Stimulated activated CD4-positive, alpha-beta T cell treated with anti-CD3 and anti-CD28 coated beads, TNF-alpha, amount 100 ng/mL, for 24 hours (primary cell): ENCODE data around the gene CTAGE9.
A peak's percentile ranks its signal among the peaks of the same experiment; 100 is the strongest.
"Not testable (repeated sequence)": the region's sequence is repeated elsewhere in the genome, so short reads cannot be mapped to it uniquely, and the experiment has no call there.

Experiments
- DNase-seq, 3 experiments: peaks; one replicate each; pipeline ENCODE4 v3.0.0-alpha.2; 2020; ENCODE audit warnings: low read depth in 3 of 3

The CTAGE9 gene

GRCh38 chr6:131728296-131728939 lies 17.6 kb upstream of the CTAGE9 start:
- no peak for DNase-seq

- no peak for DNase-seq
Measured at GRCh38 chr6:131727868-131728267, 17.1 kb upstream of the CTAGE9 start.

DNA sequence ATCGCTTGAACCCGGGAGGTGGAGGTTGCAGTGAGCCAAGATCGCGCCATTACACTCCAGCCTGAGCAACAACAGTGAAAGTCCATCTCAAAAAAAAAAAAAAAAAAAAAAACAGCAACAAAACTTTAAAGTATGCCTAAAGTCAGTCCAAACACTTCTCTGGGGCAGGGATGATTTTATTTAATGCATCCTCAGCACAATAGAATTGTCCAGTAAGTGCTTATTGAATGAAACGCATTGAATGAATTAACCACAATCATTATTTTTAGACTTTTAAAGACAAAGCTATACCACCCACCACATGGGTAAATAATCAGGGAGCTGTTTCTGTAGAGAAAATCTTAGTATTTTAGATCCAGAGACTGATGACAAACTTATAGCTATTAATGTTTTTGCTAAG lies 16.6 kb upstream of the CTAGE9 start:
- DNase-seq: no peak

DNA sequence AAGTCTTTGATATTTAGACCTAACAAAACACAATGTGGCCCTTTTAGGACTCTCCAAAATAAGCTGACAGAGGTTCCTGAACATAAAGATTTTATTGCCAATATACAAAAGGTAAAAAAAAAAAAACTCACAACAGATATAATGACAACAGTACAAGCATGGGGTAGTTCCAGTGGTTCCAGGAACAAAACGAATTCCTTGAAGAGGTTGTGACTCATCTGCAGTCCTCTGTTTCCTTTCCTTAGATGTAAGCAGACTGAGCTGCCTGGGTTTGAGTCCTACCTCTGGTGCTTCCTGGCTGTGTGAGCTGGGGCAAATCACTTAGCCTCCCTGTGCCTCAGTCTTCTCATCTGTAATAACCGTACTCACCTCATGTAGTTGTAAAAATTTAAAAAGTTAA lies 13.3 kb upstream of the CTAGE9 start:
- DNase-seq: no peak

- no peak for DNase-seq
Measured at GRCh38 chr6:131721161-131721560, 10.3 kb upstream of the CTAGE9 start.

DNA sequence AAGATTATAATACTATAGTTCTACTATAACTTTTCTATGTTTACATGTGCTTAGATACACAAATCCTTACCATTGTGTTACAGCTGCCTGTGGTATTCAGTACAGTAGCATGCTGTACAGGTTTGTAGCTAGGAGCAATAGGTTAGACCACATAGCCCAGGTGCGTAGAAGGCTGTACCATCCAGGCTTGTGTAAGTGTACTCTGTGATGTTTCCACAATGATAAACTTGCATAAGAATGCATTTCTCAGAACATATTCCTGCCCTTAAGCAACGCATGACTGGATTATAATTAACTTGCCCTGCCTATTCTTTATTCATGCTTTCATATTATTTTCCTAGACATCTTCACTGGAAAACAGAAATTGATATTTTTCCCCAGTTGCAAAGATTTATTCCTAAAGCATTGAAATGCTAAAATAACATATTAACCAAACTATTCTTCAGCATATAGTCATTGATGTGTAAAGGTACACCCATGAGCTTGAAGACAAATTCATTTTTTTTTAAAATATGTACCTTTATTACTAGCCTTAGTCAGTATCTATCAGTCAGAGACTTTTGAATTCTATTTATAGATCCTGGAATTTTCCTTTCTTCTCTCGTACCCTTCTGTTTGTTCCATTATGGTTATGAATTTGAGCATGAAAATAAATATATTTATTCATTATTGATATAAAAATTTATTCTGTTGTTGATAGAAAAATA lies 7.2 kb upstream of the CTAGE9 start:
- no peak for DNase-seq

DNA sequence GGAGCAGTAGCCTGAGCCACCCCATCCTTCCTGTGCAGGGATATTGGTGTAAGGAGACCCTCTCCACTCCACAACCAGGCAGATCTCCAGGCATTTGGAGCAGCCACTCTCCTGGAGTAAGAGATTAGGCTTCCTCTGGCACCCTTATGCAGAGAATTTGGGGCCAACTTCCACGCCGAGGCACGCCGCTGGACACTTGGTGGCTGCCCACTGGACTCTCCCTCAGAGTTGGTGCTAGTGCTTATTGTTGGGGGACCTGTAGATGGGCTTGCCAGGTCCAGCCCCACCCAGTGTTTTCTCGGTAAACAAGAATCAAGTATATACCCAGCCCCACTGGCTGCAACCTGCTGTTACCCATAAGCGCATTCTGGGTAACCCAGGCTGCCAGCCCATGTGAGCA lies 4.8 kb upstream of the CTAGE9 start:
- DNase-seq: not testable (repeated sequence)

- not testable (repeated sequence) for DNase-seq
Measured at GRCh38 chr6:131703905-131704304, 6.9 kb downstream of the CTAGE9 start.

- DNase-seq: not testable (repeated sequence)
Measured at GRCh38 chr6:131700851-131701250, 10.0 kb downstream of the CTAGE9 start.

DNA sequence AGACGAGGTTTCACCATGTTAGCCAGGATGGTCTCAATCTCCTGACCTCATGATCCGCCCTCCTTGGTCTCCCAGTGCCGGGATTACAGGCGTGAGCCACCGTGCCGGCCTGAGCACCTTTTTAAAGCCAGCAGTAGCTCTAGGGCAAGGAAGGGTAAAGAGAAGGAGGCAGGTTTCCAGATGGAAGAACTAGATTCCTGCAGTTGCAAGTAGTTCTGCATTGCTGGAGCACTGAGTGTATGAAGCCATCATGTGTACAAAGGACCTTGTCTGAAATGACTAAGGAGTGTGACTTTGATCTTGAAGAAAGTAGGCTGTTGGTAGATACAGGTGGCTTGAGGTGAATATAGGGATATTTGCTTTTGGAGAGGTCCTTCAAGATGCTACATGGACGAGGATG lies 13.9 kb downstream of the CTAGE9 start:
- DNase-seq: no peak

GRCh38 chr6:131694832-131695426 lies 15.9 kb downstream of the CTAGE9 start:
- peak in 1 of 3 experiments; percentile 24 for DNase-seq

DNA sequence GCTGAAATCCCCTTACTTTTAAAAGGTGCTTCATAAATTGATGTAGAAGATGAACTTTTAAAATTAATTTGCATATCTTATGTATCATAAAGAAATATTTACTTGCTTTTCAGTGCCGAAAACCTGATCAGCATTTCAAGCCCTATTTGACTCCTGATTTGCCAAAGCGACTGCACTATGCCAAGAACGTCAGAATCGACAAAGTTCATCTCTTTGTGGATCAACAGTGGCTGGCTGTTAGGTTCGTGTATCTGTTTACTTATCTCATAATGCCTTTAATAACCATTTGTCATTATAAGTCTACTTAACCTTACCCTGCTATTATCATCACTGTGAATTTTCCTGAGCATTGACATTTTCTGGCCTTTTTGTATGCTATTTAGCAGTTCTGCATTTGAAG lies 17.4 kb downstream of the CTAGE9 start:
- no peak for DNase-seq

- no peak for DNase-seq
Measured at GRCh38 chr6:131692589-131692988, 18.2 kb downstream of the CTAGE9 start.

GRCh38 chr6:131692031-131692430 lies 18.8 kb downstream of the CTAGE9 start:
- DNase-seq: no peak

DNA sequence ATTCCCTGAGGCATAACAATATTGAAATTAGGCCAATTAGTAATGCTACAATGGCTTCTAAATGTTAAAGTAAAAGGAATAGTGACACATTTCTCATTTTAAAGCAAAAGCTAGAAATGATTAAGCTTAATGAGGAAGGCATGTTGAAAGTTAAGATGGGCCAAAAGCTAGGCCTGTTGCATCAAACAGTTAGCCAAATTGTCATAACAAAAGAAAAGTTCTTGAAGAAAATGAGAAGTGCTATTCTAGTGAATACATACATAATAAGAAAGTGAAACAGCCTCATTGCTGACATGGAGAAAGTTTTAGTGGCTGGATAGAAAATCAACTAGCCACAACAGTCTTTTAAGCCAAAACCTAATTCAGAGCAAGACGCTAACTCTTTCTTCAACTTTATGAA lies 22.5 kb downstream of the CTAGE9 start:
- DNase-seq: no peak

DNA sequence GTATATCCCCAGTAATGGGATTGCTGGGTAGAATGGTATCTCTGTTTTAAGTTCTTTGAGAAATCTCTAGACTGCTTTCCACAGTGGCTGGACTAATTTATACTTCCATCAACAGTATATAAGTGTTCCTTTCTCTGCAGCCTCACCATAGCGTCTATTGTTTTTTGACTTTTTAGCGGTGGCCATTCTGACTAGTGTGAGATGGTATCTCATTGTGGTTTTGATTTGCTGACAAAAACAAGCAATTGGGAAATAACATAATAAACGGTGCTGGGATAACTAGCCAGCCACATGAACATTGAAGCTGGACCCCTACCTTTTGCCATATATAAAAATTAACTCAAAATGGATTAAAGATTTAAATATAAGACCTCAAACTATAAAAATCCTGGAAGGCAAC lies 23.8 kb downstream of the CTAGE9 start:
- DNase-seq: no peak

DNA sequence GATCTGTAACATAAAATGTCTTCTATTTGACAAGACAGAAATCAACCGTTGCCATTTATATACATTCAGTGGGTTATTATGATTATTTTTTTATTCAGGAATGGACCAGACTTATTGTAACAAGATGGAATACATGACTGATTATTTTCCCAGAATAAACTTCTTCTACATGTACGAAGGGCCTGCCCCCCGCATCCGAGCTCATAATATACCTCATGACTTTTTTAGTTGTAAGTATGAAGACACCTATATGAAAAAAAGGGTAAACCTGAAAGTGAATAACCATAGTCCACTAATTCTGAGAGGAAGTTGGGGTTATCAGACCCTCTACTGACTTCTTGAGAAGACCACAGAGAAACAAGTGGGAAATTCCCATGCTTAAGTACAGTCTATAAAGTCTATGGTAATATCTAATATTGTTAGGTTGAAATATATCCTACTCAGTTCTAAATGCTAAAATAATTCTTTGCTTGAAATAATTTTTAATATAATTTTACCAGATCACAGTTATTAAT lies 25.5 kb downstream of the CTAGE9 start:
- DNase-seq: peak in 1 of 3 experiments; percentile 10

DNA sequence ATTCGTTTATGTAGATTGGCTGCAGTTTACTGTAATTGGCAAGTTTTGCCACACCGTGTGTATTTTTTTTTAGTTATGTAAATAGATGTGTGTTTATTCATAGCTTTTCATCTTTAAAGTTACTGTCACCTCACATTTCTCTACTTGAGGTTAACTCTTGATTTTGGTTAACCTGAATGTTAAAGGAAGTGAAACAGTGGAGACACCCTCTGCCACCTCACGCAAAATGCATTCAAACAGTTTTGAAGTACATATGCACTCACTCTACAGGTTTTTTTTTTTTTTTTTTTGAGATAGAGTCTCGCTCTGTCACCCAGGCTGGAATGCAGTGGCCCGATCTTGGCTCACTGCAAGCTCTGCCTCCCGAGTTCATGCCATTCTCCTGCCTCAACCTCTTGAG lies 27.3 kb downstream of the CTAGE9 start:
- no peak for DNase-seq

DNA sequence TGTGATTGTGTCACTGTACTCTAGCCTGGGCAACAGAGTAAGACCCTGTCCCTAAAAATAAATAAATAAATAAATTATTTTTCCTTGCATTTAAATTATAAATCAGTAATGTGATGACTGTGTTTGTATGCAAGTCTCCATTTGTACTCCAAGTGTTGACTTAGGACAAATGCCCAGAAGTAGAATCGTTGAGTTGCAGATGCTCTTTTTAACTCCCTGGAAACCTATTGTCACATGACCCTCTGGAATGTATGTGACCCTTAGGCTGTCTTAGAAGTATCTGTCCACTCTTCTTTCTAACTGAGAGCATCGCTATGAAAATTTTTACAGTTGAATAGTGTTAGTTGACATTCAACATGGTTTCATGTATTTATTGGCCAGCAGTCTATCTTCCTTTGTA lies 28.4 kb downstream of the CTAGE9 start:
- DNase-seq: no peak

DNA sequence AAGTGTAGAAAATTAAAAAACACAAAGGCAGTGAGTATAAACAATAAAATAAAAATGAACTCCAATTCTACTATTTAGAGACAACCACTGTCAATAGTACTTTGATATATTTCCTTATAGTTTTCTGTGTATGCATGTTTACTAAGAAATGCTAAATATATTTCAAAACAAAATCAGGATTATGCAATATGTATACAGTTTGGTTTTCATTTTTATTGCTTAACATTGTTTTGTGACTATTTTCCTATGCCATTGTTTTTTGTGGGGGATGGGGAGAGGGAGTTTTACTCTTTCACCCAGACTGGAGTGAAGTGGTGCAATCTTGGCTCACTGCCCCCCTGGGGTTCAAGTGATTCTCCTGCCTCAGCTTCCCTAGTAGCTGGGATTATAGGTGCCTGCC lies 29.2 kb downstream of the CTAGE9 start:
- DNase-seq: no peak

GRCh38 chr6:131680868-131681267 lies 29.9 kb downstream of the CTAGE9 start:
- DNase-seq: no peak

DNA sequence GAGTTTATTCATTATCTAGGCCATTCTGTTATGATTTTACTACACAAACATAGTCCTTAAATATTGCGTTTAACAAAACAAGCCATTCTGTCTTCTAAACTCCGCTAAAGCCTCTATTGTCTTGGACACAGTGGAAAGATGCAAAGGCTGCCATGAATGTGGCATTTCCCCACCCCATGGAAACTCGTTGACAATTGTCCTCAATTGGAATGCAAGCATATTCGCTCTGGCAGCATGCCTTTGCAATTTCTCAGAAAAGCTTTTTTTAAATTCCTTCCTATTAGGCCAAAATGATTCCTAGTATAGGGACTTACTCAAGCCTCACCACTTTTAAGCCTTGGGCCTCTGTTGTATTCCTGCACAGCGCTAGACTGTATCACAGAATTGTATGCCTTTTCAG lies 32.4 kb downstream of the CTAGE9 start:
- DNase-seq: no peak

DNA sequence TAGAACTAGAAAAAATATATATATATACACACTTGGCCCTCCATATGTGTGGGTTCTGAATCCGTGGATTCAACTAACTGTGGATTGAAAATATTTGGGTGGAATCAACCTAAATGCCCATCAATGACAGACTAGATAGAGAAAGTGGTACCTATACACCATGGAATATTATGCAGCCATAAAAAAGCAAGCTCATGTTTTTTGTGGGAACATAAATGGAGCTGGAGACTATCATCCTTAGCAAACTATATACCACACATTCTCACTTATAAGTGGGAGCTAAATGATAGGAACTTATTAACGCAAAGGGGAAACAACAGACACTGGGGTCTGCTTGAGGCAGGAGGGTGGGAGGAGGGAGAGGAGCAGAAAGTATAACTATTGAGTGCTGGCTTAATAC lies 37.6 kb downstream of the CTAGE9 start:
- no peak for DNase-seq
